Breast epithelium (tissue), 4 donors: ENCODE results near the gene AFF3. TPM values are rescaled to one million over a fixed set of nuclear protein-coding genes. Genes with fewer than 3 reads are reported as not detected.

Experiments
- DNase-seq, 2 donors: peaks; one replicate each; pipeline ENCODE4 v3.0.0-alpha.2; 2019; ENCODE audit warnings: low spot score in 2 of 2
- H3K27ac ChIP-seq, 2 donors: fragments of 200-600 bp; sonication (generic) in 1 of 2; one replicate each; pipeline ENCODE4 v1.5.1; 2016 to 2019; ENCODE audit warnings: mild to moderate bottlenecking in 1 of 2
- H3K27me3 ChIP-seq, 2 donors: fragments of 200-600 bp; sonication (generic) in 1 of 2; one replicate each; pipeline versions ENCODE4 v1.5.1 to v1.6.0; 2017 to 2019; ENCODE audit warnings: control low read depth in 1 of 2, mild to moderate bottlenecking in 1 of 2
- H3K36me3 ChIP-seq: fragments of 200-600 bp; one replicate; pipeline ENCODE4 v1.5.1; 2019
- H3K4me1 ChIP-seq, 2 donors: fragments of 200-600 bp; sonication (generic); one replicate each; pipeline ENCODE4 v1.5.1; 2016 to 2019; ENCODE audit warnings: control low read depth in 1 of 2
- H3K4me3 ChIP-seq, 3 donors: fragments of 200-600 bp; sonication (generic); 1 replicate in 2 of 3; 2 replicates in 1 of 3; pipeline ENCODE4 v1.5.1; 2016 to 2019; ENCODE audit warnings: mild to moderate bottlenecking in 3 of 3, moderate library complexity in 2 of 3
- H3K9me3 ChIP-seq, 2 donors: fragments of 200-600 bp; sonication (generic) in 1 of 2; one replicate each; pipeline ENCODE4 v1.5.1; 2016 to 2019; ENCODE audit warnings: control low read depth in 1 of 2
- CTCF ChIP-seq, 3 donors: fragments of 450-650 bp; IDR thresholded peaks; one replicate each; pipeline ENCODE4 v1.5.1; 2016 to 2017; ENCODE audit warnings: antibody characterized with exemption in 3 of 3, mild to moderate bottlenecking in 3 of 3, moderate library complexity in 3 of 3
- POLR2A ChIP-seq: fragments of 450-650 bp; IDR thresholded peaks from one replicate; pipeline ENCODE4 v1.6.1; 2016; ENCODE audit warnings: antibody characterized with exemption, mild to moderate bottlenecking, moderate library complexity
- POLR2AphosphoS5 ChIP-seq, 3 donors: sonication (generic); formaldehyde crosslinking; IDR thresholded peaks; one replicate each; pipeline ENCODE4 v1.6.1; 2017; ENCODE audit warnings: antibody characterized with exemption in 3 of 3
- intact Hi-C: fragments of 100-400 bp; cut with DNase I; formaldehyde crosslinking; loops from one replicate; pipeline ENCODE4 v1.15.1; 2023; ENCODE audit warnings: low total_unique reads
- total RNA-seq, 3 donors: library from RNA; depleted of rRNA; stranded (reverse); fragments of >200 nt; gene quantifications; one replicate each; pipeline ENCODE4 v1.1.0, GENCODE V29; 2016

The AFF3 gene
- total RNA-seq, 3 donors from 2014 or later, result 8.2 to 116 (median 63.6) TPM

GRCh38 chr2:100041946-100042345, 100.4 kb downstream of the AFF3 start:
- intact Hi-C loops, result no loop called here
- no peak for TF ChIP-seq POLR2A
- Histone ChIP-seq H3K27ac (no peak overlapping the region), H3K4me3 (no peak overlapping the region), H3K4me1 (no peaks in the 10 kb centered on the region), H3K36me3 (no peaks in the 10 kb centered on the region), H3K27me3 (no peaks in the 10 kb centered on the region), H3K9me3 (no peaks in the 10 kb centered on the region)
- DNase-seq, result no peak

- DNase-seq, result no peak
- no peak for TF ChIP-seq CTCF (IDR thresholded peaks at IDR 0.05)
- TF ChIP-seq POLR2AphosphoS5 (IDR thresholded peaks at IDR 0.05), result no peak
- TF ChIP-seq POLR2A, result no peak
- H3K9me3 ChIP-seq, result no peaks in the 10 kb centered on the region
- no peak overlapping the region for H3K4me3 ChIP-seq
- no peaks in the 10 kb centered on the region for H3K36me3 ChIP-seq
- no peaks in the 10 kb centered on the region for H3K4me1 ChIP-seq
- no peak overlapping the region for H3K27ac ChIP-seq
- H3K27me3 ChIP-seq, result no peaks in the 10 kb centered on the region
- intact Hi-C loops, result no loop called here
Observed at GRCh38 chr2:100041385-100041784, 101.0 kb downstream of the AFF3 start.

- H3K4me3 ChIP-seq, result no peak overlapping the region
- DNase-seq, result no peak
- TF ChIP-seq CTCF (IDR thresholded peaks at IDR 0.05) (no peak), POLR2A (no peak), POLR2AphosphoS5 (IDR thresholded peaks at IDR 0.05) (no peak)
- H3K27me3 ChIP-seq, result no peaks in the 10 kb centered on the region
- H3K27ac ChIP-seq, result no peak overlapping the region
- intact Hi-C loops, result no loop called here
- no peaks in the 10 kb centered on the region for H3K36me3 ChIP-seq
- H3K4me1 ChIP-seq, result no peaks in the 10 kb centered on the region
- H3K9me3 ChIP-seq, result no peaks in the 10 kb centered on the region
Observed at GRCh38 chr2:100040906-100041305, 101.5 kb downstream of the AFF3 start.

GRCh38 chr2:100039291-100039980, 103.0 kb downstream of the AFF3 start:
- DNase-seq, result no peak
- Histone ChIP-seq H3K27me3 (no peaks in the 10 kb centered on the region), H3K4me1 (no peaks in the 10 kb centered on the region), H3K9me3 (no peaks in the 10 kb centered on the region), H3K36me3 (no peaks in the 10 kb centered on the region), H3K4me3 (no peak overlapping the region), H3K27ac (no peak overlapping the region)
- TF ChIP-seq POLR2A, result no peak
- TF ChIP-seq CTCF (IDR thresholded peaks at IDR 0.05), result no peak
- TF ChIP-seq POLR2AphosphoS5 (IDR thresholded peaks at IDR 0.05), result no peak
- intact Hi-C loops, result no loop called here

- Histone ChIP-seq H3K9me3 (no peaks in the 10 kb centered on the region), H3K36me3 (no peaks in the 10 kb centered on the region), H3K4me1 (no peaks in the 10 kb centered on the region), H3K27ac (no peak overlapping the region), H3K27me3 (no peaks in the 10 kb centered on the region), H3K4me3 (no peak overlapping the region)
- intact Hi-C loops, result no loop called here
- TF ChIP-seq POLR2AphosphoS5 (IDR thresholded peaks at IDR 0.05) (no peak), POLR2A (no peak), CTCF (IDR thresholded peaks at IDR 0.05) (no peak)
- DNase-seq, result no peak
Observed at GRCh38 chr2:100038011-100038410, 104.4 kb downstream of the AFF3 start.
